HepG2 (cell line): ENCODE data around the gene TGM5.

Source experiments
- CHD2 ChIP-seq: IDR thresholded peaks from 2 replicates; pipeline ENCODE4 v1.6.1; 2011; ENCODE audit warnings: low read depth, low read length, improper control_type of control experiment
- EED ChIP-seq: sonication (generic); formaldehyde crosslinking; IDR thresholded peaks from 2 replicates; pipeline ENCODE4 v1.5.0; 2020; ENCODE audit warnings: mild to moderate bottlenecking, missing genetic modification reagents
- EP300 ChIP-seq, 3 experiments: sonication (generic) in 1 of 3; formaldehyde crosslinking in 1 of 3; IDR thresholded peaks; 2 replicates each; pipeline versions ENCODE4 v1.5.1 to v1.6.1; 2011 to 2020; ENCODE audit warnings: low read depth in 2 of 3, low read length in 2 of 3, borderline replicate concordance in 1 of 3, improper control_type of control experiment in 1 of 3, mild to moderate bottlenecking in 1 of 3, missing genetic modification reagents in 1 of 3, moderate library complexity in 1 of 3
- GPN1 ChIP-seq: sonication (generic); formaldehyde crosslinking; IDR thresholded peaks from 2 replicates; pipeline ENCODE4 v1.5.1; 2020; ENCODE audit warnings: missing genetic modification reagents, borderline replicate concordance
- JUND ChIP-seq: sonication (generic); formaldehyde crosslinking; IDR thresholded peaks from 2 replicates; pipeline ENCODE4 v1.8.0; 2022; ENCODE audit warnings: mild to moderate bottlenecking, missing genetic modification reagents
- MTA3 ChIP-seq: sonication (generic); formaldehyde crosslinking; IDR thresholded peaks from 2 replicates; pipeline ENCODE4 v1.4.0; 2020; ENCODE audit warnings: missing genetic modification reagents
- NFE2 ChIP-seq: sonication (generic); formaldehyde crosslinking; IDR thresholded peaks from 2 replicates; pipeline ENCODE4 v1.4.0; 2020; ENCODE audit warnings: missing genetic modification reagents
- ZNF446 ChIP-seq: sonication (generic); formaldehyde crosslinking; IDR thresholded peaks from 2 replicates; pipeline ENCODE4 v1.5.0; 2020; ENCODE audit warnings: mild to moderate bottlenecking, missing genetic modification reagents
- ZNF703 ChIP-seq: sonication (generic); formaldehyde crosslinking; IDR thresholded peaks from 2 replicates; pipeline ENCODE4 v1.5.1; 2020; ENCODE audit warnings: missing genetic modification reagents, mild to moderate bottlenecking, moderate library complexity, borderline replicate concordance
- ZNF780A ChIP-seq: sonication (generic); formaldehyde crosslinking; IDR thresholded peaks from 2 replicates; pipeline ENCODE4 v1.8.0; 2022; ENCODE audit warnings: mild to moderate bottlenecking, missing genetic modification reagents, moderate library complexity
- TF ChIP-seq, protein P1 (sequence below): sonication (generic); formaldehyde crosslinking; IDR thresholded peaks from 2 replicates; pipeline ENCODE4 v1.8.0; 2022; ENCODE audit warnings: missing genetic modification reagents, mild to moderate bottlenecking, moderate library complexity, borderline replicate concordance

DNA sequence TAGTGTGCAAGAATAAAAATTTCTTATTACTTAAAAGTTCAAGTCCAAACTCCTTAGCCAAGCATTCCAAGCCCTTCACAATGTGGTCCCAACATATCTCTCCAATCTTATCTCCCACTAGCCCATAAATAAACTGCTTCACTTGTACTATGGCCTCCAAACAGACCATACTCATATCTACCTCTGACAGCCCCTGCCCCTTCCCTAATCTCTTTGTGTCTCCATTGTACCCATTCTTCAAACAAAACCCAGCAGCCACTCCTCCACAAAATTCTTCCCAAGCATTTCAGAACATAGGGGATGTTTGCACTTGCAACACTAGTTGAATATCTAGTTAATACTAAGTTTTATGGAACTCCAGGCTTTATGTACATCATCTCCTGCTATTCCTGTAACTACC lies 33.2 kb upstream of the TGM5 start:
- TF ChIP-seq ZNF446 (CRISPR knock-in tag) = no peak
- TF ChIP-seq NFE2 (CRISPR knock-in tag) = no peak
- TF ChIP-seq EP300 (IDR thresholded peaks at IDR 0.05; ENCODE audit: low read depth in 2 of 2, low read length in 2 of 2) = no peak
- no peak for TF ChIP-seq EP300 (CRISPR knock-in tag; IDR thresholded peaks at IDR 0.05; ENCODE audit: borderline replicate concordance)
- no peak for TF ChIP-seq ZNF780A (CRISPR knock-in tag)
- no peak for TF ChIP-seq MTA3
- no peak for TF ChIP-seq CHD2
- TF ChIP-seq JUND (CRISPR knock-in tag) = no peak
- TF ChIP-seq EED (CRISPR knock-in tag) = no peak
- no peak for TF ChIP-seq GPN1 (CRISPR knock-in tag)
- TF ChIP-seq, protein P1, sequence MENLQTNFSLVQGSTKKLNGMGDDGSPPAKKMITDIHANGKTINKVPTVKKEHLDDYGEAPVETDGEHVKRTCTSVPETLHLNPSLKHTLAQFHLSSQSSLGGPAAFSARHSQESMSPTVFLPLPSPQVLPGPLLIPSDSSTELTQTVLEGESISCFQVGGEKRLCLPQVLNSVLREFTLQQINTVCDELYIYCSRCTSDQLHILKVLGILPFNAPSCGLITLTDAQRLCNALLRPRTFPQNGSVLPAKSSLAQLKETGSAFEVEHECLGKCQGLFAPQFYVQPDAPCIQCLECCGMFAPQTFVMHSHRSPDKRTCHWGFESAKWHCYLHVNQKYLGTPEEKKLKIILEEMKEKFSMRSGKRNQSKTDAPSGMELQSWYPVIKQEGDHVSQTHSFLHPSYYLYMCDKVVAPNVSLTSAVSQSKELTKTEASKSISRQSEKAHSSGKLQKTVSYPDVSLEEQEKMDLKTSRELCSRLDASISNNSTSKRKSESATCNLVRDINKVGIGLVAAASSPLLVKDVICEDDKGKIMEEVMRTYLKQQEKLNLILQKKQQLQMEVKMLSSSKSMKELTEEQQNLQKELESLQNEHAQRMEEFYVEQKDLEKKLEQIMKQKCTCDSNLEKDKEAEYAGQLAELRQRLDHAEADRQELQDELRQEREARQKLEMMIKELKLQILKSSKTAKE = no peak
- TF ChIP-seq ZNF703 = no peak
